HEK293T (cell line): ENCODE data around the gene RAD51AP2.

Source experiments
- FOXM1 ChIP-seq: fragments of 450-650 bp; IDR thresholded peaks from 2 replicates; pipeline ENCODE4 v1.6.1; 2017; ENCODE audit warnings: mild to moderate bottlenecking, borderline replicate concordance
- SP1 ChIP-seq: fragments of 450-650 bp; IDR thresholded peaks from 2 replicates; pipeline ENCODE4 v1.6.1; 2017

DNA sequence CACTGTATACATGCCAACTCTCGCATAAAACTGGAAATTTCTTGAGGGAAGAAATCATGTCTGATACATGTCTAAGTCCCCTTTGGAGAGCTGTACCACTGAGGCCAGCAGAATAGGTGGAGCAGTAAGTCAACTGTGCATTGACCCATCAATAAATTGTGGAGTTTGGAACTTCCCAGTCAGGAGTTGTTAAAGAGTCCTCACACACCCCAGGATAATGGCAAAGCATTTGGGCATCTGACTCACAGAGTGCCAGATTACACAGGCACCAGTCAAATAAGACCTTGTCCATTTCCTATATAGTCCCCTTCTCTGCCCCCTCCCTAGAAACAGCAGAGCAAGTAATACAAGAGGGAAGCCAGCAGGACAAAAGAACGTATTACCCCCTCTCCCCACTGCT is 32.7 kb upstream of the RAD51AP2 start:
- TF ChIP-seq SP1 (no peak), FOXM1 (no peak)
